Endothelial cell of umbilical vein (primary cell): ENCODE results near the gene KCNG2. TPM values are rescaled to one million over a fixed set of nuclear protein-coding genes. Genes with fewer than 3 reads are reported as not detected.

Experiments used
- BruUV-seq: library from RNA; stranded (reverse); fragments of 400-500 nt; replicated peaks from 2 replicates; lab custom pipeline; 2021; lab: Mats Ljungman, UMichigan
- CTCF ChIA-PET: fragments of 300-600, 350-600 bp; sonication (Branson Sonifier 250); formaldehyde crosslinking; loops from one replicate; lab custom pipeline; 2021; ENCODE audit warnings: antibody characterized with exemption, inconsistent platforms; lab: Charles Lee
- POLR2A ChIA-PET: fragments of 300-600, 350-600 bp; sonication (Branson Sonifier 250); formaldehyde crosslinking; loops from one replicate; lab custom pipeline; 2021; ENCODE audit warnings: antibody characterized with exemption, inconsistent platforms; lab: Charles Lee
- DNase-seq: peaks from one replicate; pipeline ENCODE4 v3.0.0-alpha.2; 2011; ENCODE audit warnings: low read depth, low spot score
- FAIRE-seq: peaks from 2 replicates; lab custom pipeline; 2011; peaks lifted over from hg19 to GRCh38; lab: Jason Lieb, UNC
- H2AFZ ChIP-seq: 2 replicates; pipeline ENCODE4 v1.6.0; 2012; ENCODE audit warnings: low read depth, low read length, control low read depth, inconsistent platforms
- H3K27ac ChIP-seq: 2 replicates; pipeline ENCODE4 v1.5.1; 2011; ENCODE audit warnings: low read depth, mild to moderate bottlenecking, control low read depth, low read length, moderate library complexity; ENCODE audit not compliant: insufficient read depth
- H3K27me3 ChIP-seq, 2 experiments: 2 replicates each; pipeline versions ENCODE4 v1.6.0 to v1.6.1; 2011; ENCODE audit warnings: low read length in 2 of 2, mixed read lengths in 1 of 2; ENCODE audit not compliant: control insufficient read depth in 2 of 2, insufficient read depth in 2 of 2
- H3K36me3 ChIP-seq, 2 experiments: 2 replicates in 1 of 2; 3 replicates in 1 of 2; pipeline ENCODE4 v1.5.1; 2011; ENCODE audit warnings: low read length in 2 of 2, mild to moderate bottlenecking in 1 of 2, moderate library complexity in 1 of 2; ENCODE audit not compliant: control insufficient read depth in 2 of 2, insufficient read depth in 2 of 2; ENCODE audit errors: extremely low read depth in 1 of 2
- H3K4me1 ChIP-seq: 3 replicates; pipeline ENCODE4 v1.5.1; 2011; ENCODE audit warnings: mild to moderate bottlenecking, low read length; ENCODE audit not compliant: control insufficient read depth, insufficient read depth; ENCODE audit errors: extremely low read depth
- H3K4me2 ChIP-seq: 2 replicates; pipeline ENCODE4 v1.6.1; 2011; ENCODE audit warnings: low read length, control low read depth, mixed read lengths; ENCODE audit not compliant: insufficient read depth
- H3K4me3 ChIP-seq, 3 experiments: fragments of 200-600 bp in 1 of 3; sonication (generic), shearing (Covaris generic) in 1 of 3; replicated peaks in 1 of 3; 2 replicates each; pipeline ENCODE4 v1.5.1; 2011 to 2016; ENCODE audit warnings: control low read depth in 3 of 3, low read length in 3 of 3, mild to moderate bottlenecking in 2 of 3, inconsistent platforms in 1 of 3, low read depth in 1 of 3, moderate library complexity in 1 of 3; ENCODE audit not compliant: insufficient read depth in 1 of 3
- H3K79me2 ChIP-seq: 2 replicates; pipeline ENCODE4 v1.6.0; 2012; ENCODE audit warnings: low read length, inconsistent platforms; ENCODE audit not compliant: control insufficient read depth, insufficient read depth
- H3K9ac ChIP-seq: replicated peaks from 2 replicates; pipeline ENCODE3; 2011; ENCODE audit warnings: low read length, control low read depth; ENCODE audit not compliant: insufficient read depth; ENCODE audit errors: extremely low read depth
- H3K9me1 ChIP-seq: replicated peaks from 3 replicates; pipeline ENCODE4 v1.6.0; 2011; ENCODE audit warnings: mild to moderate bottlenecking, low read length; ENCODE audit not compliant: control insufficient read depth, insufficient read depth; ENCODE audit errors: extremely low read depth
- H3K9me3 ChIP-seq: replicated peaks from 2 replicates; pipeline ENCODE4 v1.5.1; 2012; ENCODE audit warnings: low read length, inconsistent platforms; ENCODE audit not compliant: control insufficient read depth, insufficient read depth
- H4K20me1 ChIP-seq: replicated peaks from 2 replicates; pipeline ENCODE3; 2011; ENCODE audit warnings: mild to moderate bottlenecking, low read length; ENCODE audit not compliant: control insufficient read depth, insufficient read depth; ENCODE audit errors: extremely low read depth
- EZH2 ChIP-seq: IDR thresholded peaks from 2 replicates; pipeline ENCODE4 v1.6.1; 2012; ENCODE audit warnings: borderline replicate concordance, low read depth, mild to moderate bottlenecking, moderate library complexity, low read length, inconsistent platforms; ENCODE audit not compliant: severe bottlenecking
- FOS ChIP-seq: IDR thresholded peaks from 2 replicates; pipeline ENCODE4 v1.6.1; 2011; ENCODE audit warnings: mild to moderate bottlenecking, low read length, moderate library complexity, borderline replicate concordance; ENCODE audit not compliant: insufficient read depth
- GATA2 ChIP-seq: IDR thresholded peaks from 2 replicates; pipeline ENCODE4 v1.7.0; 2011; ENCODE audit warnings: low read depth, mild to moderate bottlenecking, moderate library complexity, mixed read lengths, low read length; ENCODE audit not compliant: insufficient read length, insufficient read depth
- JUN ChIP-seq: IDR thresholded peaks from 2 replicates; pipeline ENCODE4 v1.6.1; 2011; ENCODE audit warnings: borderline replicate concordance, low read depth; ENCODE audit not compliant: insufficient read length, insufficient read depth
- MYC ChIP-seq: IDR thresholded peaks from one replicate; pipeline ENCODE4 v1.6.1; 2011; ENCODE audit warnings: mild to moderate bottlenecking, low read depth, low read length
- POLR2A ChIP-seq: IDR thresholded peaks from 2 replicates; pipeline ENCODE4 v1.6.1; 2012; ENCODE audit warnings: low read depth, mild to moderate bottlenecking, control low read depth, low read length
- POLR2AphosphoS5 ChIP-seq: IDR thresholded peaks from 2 replicates; pipeline ENCODE4 v1.6.1; 2012; ENCODE audit warnings: low read depth, mild to moderate bottlenecking, control low read depth, low read length, moderate library complexity; ENCODE audit not compliant: insufficient read depth
- dilution Hi-C: fragments of 300-500 bp; cut with MboI; formaldehyde crosslinking; loops from one replicate; pipeline ENCODE4 v1.15.0; 2019; ENCODE audit warnings: low sequenced_read_pairs; ENCODE audit not compliant: extremely low pct_ligation_motif_present
- intact Hi-C: fragments of 100-400 bp; cut with micrococcal nuclease; formaldehyde crosslinking; loops from one replicate; pipeline ENCODE4 v1.10.0; 2022
- polyA plus RNA-seq, 4 experiments: library from polyadenylated mRNA; depleted of rRNA in 3 of 4; stranded (reverse) in 3 of 4; unstranded in 1 of 4; fragments of >200 nt; gene quantifications; 2 replicates each; pipeline versions ENCODE4 v1.2.1 to v1.2.3, GENCODE V29; 2011 to 2012; ENCODE audit warnings: missing spikeins in 1 of 4
- total RNA-seq: library from RNA; stranded (reverse); gene quantifications from 2 replicates; pipeline ENCODE4 v1.2.3, GENCODE V29; 2021
- TF ChIP-seq, protein P1 (sequence below): IDR thresholded peaks from 2 replicates; pipeline ENCODE4 v1.6.1; 2011; ENCODE audit not compliant: insufficient read depth, insufficient read length
- TF ChIP-seq, protein P2 (sequence below), 2 donors: IDR thresholded peaks; 1 replicate in 1 of 2; 2 replicates in 1 of 2; pipeline ENCODE4 v1.5.1; 2011; ENCODE audit warnings: low read length in 2 of 2, mild to moderate bottlenecking in 2 of 2, moderate library complexity in 2 of 2, control low read depth in 1 of 2, inconsistent platforms in 1 of 2, low read depth in 1 of 2; ENCODE audit not compliant: insufficient read depth in 1 of 2; ENCODE audit errors: extremely low read depth in 1 of 2

The KCNG2 gene
- total and polyA plus RNA-seq, 2 donors (not counting 3 experiments of a cell fraction or from before 2014, with no cell fraction given) = not detected

DNA sequence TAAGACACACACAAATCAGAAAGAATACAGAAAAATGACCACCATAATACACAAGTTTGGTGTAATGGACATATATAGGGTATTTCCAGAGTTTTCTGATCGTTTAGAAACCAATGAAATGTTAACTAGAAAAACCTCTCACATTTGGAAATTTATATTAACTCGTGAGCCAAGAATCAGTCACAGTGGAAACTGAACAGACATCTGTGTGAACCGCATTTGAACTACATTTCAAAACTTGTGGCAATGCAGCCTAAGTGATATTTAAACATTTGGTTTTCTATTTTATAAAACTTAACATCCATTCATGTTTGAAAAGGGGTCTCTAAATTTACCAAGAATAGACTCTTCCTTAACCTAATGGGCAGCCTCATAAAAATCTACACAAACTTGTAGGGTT, 29.0 kb upstream of the KCNG2 start:
- Histone ChIP-seq H3K9me3 (no peaks in the 10 kb centered on the region), H2AFZ (no peak overlapping the region), H4K20me1 (no peaks in the 10 kb centered on the region), H3K27me3 (no peaks in the 10 kb centered on the region), H3K36me3 (no peaks in the 10 kb centered on the region), H3K27ac (no peak overlapping the region), H3K9ac (no peak overlapping the region), H3K4me1 (no peaks in the 10 kb centered on the region), H3K4me2 (no peak overlapping the region), H3K79me2 (no peaks in the 10 kb centered on the region), H3K9me1 (no peaks in the 10 kb centered on the region), H3K4me3 (no peak overlapping the region)
- no TSS peak for BruUV-seq
- ChIA-PET CTCF (no interaction called here), POLR2A (no interaction called here)
- intact Hi-C loops = no loop called here
- dilution Hi-C loops = no loop called here
- no peak for DNase-seq
- FAIRE-seq = no peak
- no peak for TF ChIP-seq JUN
- no peak for TF ChIP-seq POLR2AphosphoS5
- no peak for TF ChIP-seq FOS
- TF ChIP-seq, protein P1, sequence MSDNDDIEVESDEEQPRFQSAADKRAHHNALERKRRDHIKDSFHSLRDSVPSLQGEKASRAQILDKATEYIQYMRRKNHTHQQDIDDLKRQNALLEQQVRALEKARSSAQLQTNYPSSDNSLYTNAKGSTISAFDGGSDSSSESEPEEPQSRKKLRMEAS = no peak
- TF ChIP-seq GATA2 = no peak
- TF ChIP-seq MYC = no peak
- TF ChIP-seq, protein P2, sequence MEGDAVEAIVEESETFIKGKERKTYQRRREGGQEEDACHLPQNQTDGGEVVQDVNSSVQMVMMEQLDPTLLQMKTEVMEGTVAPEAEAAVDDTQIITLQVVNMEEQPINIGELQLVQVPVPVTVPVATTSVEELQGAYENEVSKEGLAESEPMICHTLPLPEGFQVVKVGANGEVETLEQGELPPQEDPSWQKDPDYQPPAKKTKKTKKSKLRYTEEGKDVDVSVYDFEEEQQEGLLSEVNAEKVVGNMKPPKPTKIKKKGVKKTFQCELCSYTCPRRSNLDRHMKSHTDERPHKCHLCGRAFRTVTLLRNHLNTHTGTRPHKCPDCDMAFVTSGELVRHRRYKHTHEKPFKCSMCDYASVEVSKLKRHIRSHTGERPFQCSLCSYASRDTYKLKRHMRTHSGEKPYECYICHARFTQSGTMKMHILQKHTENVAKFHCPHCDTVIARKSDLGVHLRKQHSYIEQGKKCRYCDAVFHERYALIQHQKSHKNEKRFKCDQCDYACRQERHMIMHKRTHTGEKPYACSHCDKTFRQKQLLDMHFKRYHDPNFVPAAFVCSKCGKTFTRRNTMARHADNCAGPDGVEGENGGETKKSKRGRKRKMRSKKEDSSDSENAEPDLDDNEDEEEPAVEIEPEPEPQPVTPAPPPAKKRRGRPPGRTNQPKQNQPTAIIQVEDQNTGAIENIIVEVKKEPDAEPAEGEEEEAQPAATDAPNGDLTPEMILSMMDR (IDR thresholded peaks at IDR 0.05; ENCODE audit: extremely low read depth in 1 of 2, insufficient read depth in 1 of 2, low read depth in 1 of 2, low read length in 2 of 2) = no peak
- TF ChIP-seq POLR2A = no peak
- no peak for TF ChIP-seq EZH2
